ENCODE data around the gene CETN1.

GRCh38 chr18:532018-532417, 48.2 kb upstream of the CETN1 start:
- no peak for TF ChIP-seq CTCF (conservative IDR thresholded peaks at IDR 0.05; ENCODE audit: low read depth, low read length)
- no peak for TF ChIP-seq EZH2 (IDR thresholded peaks at IDR 0.05; ENCODE audit: borderline replicate concordance, low read depth, low read length, poor library complexity, severe bottlenecking)

Measured in A673 (cell line).